ENCODE data around the gene ANXA11. TPM values are rescaled to one million over a fixed set of nuclear protein-coding genes. Genes with fewer than 3 reads are reported as not detected.
"Not testable (repeated sequence)": the region's sequence is repeated elsewhere in the genome, so short reads cannot be mapped to it uniquely, and the experiment has no call there.

The ANXA11 gene
- polyA plus RNA-seq (ENCODE audit: insufficient read length in 3 of 3): 100 to 1,000 TPM; 127 to 139 (median 130) TPM
- long read RNA-seq, donor 1, full-length matches to known transcripts: 29 of 41 reads
- long read RNA-seq, donor 1, partial matches to known transcripts: 12 of 41 reads
- long read RNA-seq, donor 1, other reads (novel, unspliced or antisense): 0 of 41 reads
- long read RNA-seq, donor 2, full-length matches to known transcripts: 52 of 76 reads
- long read RNA-seq, donor 2, partial matches to known transcripts: 24 of 76 reads
- long read RNA-seq, donor 2, other reads (novel, unspliced or antisense): 0 of 76 reads
- long read RNA-seq, donor 3, full-length matches to known transcripts: 38 of 55 reads
- long read RNA-seq, donor 3, partial matches to known transcripts: 12 of 55 reads
- long read RNA-seq, donor 3, other reads (novel, unspliced or antisense): 5 of 55 reads
- long read RNA-seq, donor 4, full-length matches to known transcripts: 53 of 78 reads
- long read RNA-seq, donor 4, partial matches to known transcripts: 25 of 78 reads
- long read RNA-seq, donor 4, other reads (novel, unspliced or antisense): 0 of 78 reads
- long read RNA-seq, donor 5, full-length matches to known transcripts: 12 of 23 reads
- long read RNA-seq, donor 5, partial matches to known transcripts: 11 of 23 reads
- long read RNA-seq, donor 5, other reads (novel, unspliced or antisense): 0 of 23 reads
- long read RNA-seq, donor 6, full-length matches to known transcripts: 30 of 56 reads
- long read RNA-seq, donor 6, partial matches to known transcripts: 26 of 56 reads
- long read RNA-seq, donor 6, other reads (novel, unspliced or antisense): 0 of 56 reads
- long read RNA-seq, donor 7, full-length matches to known transcripts: 28 of 85 reads
- long read RNA-seq, donor 7, partial matches to known transcripts: 57 of 85 reads
- long read RNA-seq, donor 7, other reads (novel, unspliced or antisense): 0 of 85 reads
- long read RNA-seq, donor 8, full-length matches to known transcripts: 13 of 13 reads
- long read RNA-seq, donor 8, partial matches to known transcripts: 0 of 13 reads
- long read RNA-seq, donor 8, other reads (novel, unspliced or antisense): 0 of 13 reads
- long read RNA-seq, donor 9, full-length matches to known transcripts: 35 of 62 reads
- long read RNA-seq, donor 9, partial matches to known transcripts: 27 of 62 reads
- long read RNA-seq, donor 9, other reads (novel, unspliced or antisense): 0 of 62 reads
- long read RNA-seq, donor 10, full-length matches to known transcripts: 26 of 42 reads
- long read RNA-seq, donor 10, partial matches to known transcripts: 16 of 42 reads
- long read RNA-seq, donor 10, other reads (novel, unspliced or antisense): 0 of 42 reads
- long read RNA-seq, donor 11, full-length matches to known transcripts: 20 of 26 reads
- long read RNA-seq, donor 11, partial matches to known transcripts: 6 of 26 reads
- long read RNA-seq, donor 11, other reads (novel, unspliced or antisense): 0 of 26 reads
- long read RNA-seq, donor 12, full-length matches to known transcripts: 46 of 71 reads
- long read RNA-seq, donor 12, partial matches to known transcripts: 25 of 71 reads
- long read RNA-seq, donor 12, other reads (novel, unspliced or antisense): 0 of 71 reads
- long read RNA-seq, donor 13, full-length matches to known transcripts: 10 of 15 reads
- long read RNA-seq, donor 13, partial matches to known transcripts: 5 of 15 reads
- long read RNA-seq, donor 13, other reads (novel, unspliced or antisense): 0 of 15 reads
- long read RNA-seq, donor 14: 0 reads
- long read RNA-seq, donor 15, full-length matches to known transcripts: 37 of 60 reads
- long read RNA-seq, donor 15, partial matches to known transcripts: 17 of 60 reads
- long read RNA-seq, donor 15, other reads (novel, unspliced or antisense): 6 of 60 reads
- long read RNA-seq, donor 16, full-length matches to known transcripts: 32 of 77 reads
- long read RNA-seq, donor 16, partial matches to known transcripts: 45 of 77 reads
- long read RNA-seq, donor 16, other reads (novel, unspliced or antisense): 0 of 77 reads

- DNase-seq: peak; percentile 68
Observed at GRCh38 chr10:80205477-80206276, at the start of gene ANXA11. Gene ANXA11 (minus strand): TSS chr10:80205537. CDS start chr10:80172861, 32,676 bp downstream.

DNA sequence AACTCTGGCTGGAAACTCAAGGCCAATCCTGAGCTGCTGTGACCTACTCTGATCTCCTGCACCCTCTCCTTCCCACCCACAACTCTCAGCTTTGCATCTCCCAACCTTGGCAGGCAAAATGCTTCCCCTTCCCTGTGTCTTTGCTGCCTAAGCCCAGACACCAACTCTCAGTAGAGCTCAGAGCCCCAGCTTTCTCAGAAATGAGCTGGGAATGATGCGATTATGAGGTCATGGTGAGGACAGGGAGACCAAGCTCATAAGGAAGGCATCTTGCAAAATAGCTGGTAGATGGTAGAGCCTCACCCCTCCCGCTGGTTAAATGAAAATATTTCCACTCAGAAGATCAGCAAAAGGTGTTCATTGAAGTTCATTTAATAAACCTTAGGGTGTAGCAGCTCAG, 49.4 kb upstream of the ANXA11 start:
- DNase-seq: not testable (repeated sequence)

GRCh38 chr10:80253963-80254271, 48.6 kb upstream of the ANXA11 start:
- DNase-seq: not testable (repeated sequence)

GRCh38 chr10:80253266-80253962, 48.1 kb upstream of the ANXA11 start:
- no peak for DNase-seq

- no peak for DNase-seq
Observed at GRCh38 chr10:80252296-80252887, 47.1 kb upstream of the ANXA11 start.

DNA sequence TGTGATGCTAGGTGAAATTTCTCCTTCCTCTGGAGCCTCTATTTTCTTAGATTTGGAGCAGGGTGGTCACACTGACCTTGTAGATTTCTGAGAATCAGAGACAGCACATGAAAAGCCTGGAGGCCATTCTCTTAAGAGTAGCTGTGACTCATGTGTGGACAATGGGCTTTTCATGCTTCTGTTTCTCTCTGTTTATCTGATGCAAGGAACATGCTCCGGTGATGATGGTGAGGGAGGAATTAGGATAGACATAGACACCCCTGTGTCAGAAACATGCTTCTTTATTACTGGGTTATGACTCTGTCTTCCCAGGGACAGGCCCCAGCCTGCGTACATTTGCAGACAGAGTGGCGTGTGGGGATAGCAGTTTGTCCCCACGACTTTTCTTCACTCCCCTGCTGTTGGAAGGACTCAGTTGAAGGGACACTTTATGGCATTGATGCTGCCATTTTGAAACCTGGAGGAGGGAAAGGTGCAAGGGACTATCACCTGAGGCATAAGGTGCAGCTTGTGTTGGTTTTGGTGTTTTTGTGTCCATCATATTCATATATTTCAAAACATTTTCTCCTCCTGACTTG, 46.5 kb upstream of the ANXA11 start:
- DNase-seq: not testable (repeated sequence)

- DNase-seq: not testable (repeated sequence)
Observed at GRCh38 chr10:80250399-80250798, 45.1 kb upstream of the ANXA11 start.

DNA sequence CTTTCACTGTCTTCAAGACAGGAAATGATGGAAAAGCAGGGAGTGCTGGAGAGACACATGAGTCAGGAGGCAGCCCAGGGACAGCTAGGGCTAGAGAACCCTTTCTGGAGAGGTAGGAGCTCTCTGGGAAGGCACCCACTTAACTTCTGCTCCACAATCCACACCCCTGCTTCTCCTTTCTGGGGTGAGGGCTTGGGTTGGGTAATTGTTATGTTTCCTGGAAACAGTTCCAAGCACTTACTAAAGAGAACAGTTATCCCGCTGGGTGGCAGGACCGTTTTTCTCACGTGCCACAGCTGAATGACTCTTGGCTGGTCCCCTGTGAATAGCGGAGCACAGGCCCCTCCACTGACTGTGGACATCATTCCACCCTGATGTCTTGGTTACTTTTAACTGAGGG, 44.6 kb upstream of the ANXA11 start:
- not testable (repeated sequence) for DNase-seq

DNA sequence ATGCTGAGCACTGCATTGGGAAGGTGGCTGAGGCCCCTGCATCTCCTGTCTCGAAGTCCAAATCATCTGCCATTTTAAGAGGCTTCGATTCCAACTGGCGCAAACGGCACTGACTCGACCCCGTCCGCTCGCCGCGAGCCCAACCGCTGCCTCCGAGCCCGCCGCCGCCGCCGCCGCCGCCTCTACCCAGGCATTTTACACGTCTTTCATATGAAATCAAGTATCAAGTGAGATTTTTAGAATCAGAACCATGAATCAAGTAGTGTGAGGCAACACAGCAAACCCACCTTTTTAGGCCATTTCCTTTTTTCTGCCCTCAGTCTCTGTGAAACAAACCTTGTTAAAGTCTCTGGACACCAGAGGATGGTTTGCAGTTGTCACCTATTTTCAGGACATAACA, 42.3 kb upstream of the ANXA11 start:
- not testable (repeated sequence) for DNase-seq

- DNase-seq: not testable (repeated sequence)
Observed at GRCh38 chr10:80244371-80244770, 39.0 kb upstream of the ANXA11 start.

DNA sequence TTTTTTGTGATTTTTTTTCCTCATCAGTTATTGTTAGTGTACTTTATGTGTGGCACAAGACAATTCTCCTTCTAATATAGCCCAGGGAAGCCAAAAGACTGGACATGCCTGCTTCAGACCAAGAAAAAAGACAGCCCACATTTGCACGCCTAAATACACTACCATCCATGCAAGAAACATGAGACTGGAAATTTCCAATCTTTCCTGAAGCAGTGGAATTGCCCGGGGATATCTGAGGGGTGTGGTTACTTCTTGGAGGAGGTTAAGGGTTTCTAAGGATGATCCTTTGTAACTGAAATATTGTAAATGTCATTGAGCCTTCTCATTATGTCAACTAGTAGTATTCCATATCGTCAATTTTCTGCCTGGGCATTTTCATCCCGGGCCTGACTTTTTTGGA, 37.0 kb upstream of the ANXA11 start:
- DNase-seq: not testable (repeated sequence)

- not testable (repeated sequence) for DNase-seq
Observed at GRCh38 chr10:80236457-80236856, 31.1 kb upstream of the ANXA11 start.

DNA sequence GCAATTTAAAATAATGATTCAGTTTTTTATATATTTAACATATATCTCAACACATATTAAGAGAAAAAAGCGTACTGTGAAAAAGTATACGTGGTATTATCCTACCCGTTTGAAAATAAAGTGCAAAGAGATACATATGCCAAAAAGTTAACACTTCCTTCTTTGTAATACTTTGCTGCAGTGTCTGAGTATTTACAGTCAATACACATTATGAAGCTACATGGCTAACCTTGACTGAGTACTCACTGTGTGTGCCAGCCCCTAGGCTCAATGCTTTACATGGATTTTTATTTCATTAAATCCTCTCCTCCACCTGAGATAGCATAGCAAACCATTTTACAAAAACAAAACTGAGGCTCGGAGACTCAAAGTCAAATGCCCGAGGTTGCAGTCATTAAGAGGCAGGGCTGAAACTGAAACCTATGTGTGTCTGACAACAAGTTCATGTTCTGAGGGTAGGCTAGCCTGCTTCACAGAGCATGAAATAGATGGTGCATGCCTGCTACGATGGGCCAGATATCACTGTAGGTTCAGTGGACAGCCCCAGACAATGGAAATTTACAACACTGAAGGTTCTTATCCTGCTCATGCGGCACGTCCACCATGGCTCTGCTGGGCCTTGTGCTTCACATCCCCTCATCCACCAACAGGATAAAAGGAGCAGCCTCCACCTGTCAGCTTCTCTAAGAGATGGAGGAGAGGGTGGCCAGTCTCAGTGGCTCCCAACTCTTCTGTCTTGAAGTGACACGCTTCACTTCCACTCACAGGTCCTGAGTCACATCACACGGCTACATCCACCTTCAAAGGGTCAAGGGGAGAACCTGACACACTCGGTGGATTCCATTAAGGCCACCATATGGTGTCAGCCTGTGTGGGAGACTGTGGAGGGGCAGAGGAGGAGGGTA, 29.2 kb upstream of the ANXA11 start:
- not testable (repeated sequence) for DNase-seq

DNA sequence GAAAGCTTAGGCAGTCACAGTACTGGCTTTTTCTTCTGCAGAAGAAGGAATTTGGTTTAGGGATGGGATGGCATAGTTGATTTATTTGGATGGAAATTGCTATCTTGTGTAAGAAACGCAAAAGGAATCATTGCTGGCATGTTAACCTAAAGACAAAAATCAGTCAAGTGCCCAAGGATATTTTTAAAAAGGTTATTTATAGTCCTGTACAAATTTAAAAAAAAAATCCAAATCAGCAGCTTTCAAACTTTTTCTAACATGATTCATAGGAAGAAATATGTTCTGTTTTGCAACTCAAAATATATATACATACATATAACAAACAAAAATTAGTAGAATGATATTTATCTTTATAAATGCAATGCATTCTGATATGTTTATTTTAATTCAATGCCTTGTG, 28.5 kb upstream of the ANXA11 start:
- DNase-seq: not testable (repeated sequence)

GRCh38 chr10:80226723-80227122, 21.4 kb upstream of the ANXA11 start:
- not testable (repeated sequence) for DNase-seq

DNA sequence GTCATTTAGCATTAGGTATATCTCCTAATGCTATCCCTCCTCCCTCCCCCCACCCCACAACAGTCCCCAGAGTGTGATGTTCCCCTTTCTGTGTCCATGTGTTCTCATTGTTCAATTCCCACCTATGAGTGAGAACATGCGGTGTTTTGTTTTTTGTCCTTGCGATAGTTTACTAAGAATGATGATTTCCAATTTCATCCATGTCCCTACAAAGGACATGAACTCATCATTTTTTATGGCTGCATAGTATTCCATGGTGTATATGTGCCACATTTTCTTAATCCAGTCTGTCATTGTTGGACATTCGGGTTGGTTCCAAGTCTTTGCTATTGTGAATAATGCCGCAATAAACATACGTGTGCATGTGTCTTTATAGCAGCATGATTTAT, 17.7 kb upstream of the ANXA11 start:
- DNase-seq: not testable (repeated sequence)

DNA sequence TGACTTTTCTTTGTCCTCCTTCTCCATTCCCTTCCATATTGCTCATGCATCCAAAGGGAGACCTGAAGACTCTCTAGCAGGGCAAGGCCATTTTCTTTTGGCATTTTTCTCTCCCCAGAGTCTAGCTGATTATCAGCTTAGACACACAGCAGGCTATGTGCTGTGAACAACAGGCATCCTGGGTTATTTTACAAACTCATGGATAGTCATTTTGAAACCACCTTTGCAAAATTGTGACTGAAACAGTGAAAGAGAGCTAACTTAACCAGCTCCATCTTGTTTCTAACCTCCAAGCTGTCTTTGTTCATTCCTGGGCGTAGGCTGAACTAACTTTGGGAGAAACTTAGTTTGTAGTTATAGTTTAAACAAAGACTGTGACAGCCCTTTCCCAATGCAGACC, 13.5 kb upstream of the ANXA11 start:
- DNase-seq: not testable (repeated sequence)
